ENCODE data around the gene ABHD10.

ABHD10 gene

DNA sequence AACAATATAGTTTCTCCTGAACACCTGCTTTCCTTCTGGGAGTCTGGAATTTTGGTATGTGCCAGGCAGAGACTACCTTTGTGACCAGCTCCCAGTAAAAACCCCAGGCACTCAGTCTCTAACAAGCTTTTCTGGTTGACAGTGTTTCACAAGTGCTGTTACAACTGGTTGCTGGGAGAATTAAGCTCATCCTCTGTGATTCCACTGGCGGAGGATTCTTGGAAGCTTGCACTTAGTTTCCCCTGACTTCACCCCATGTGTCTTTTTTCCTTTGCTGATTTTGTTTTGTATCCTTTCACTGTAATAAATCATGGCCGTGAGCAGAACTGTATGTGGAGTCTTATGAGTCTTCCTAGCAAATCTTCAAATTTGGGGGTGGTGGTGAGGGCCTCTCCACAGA, 14.2 kb downstream of the ABHD10 start:
- TF ChIP-seq CTCF (IDR thresholded peaks at IDR 0.05; ENCODE audit: borderline replicate concordance, extremely low read depth, low read length, poor library complexity, severe bottlenecking) (no peak), EZH2 (IDR thresholded peaks at IDR 0.05; ENCODE audit: borderline replicate concordance, low read depth, low read length, severe bottlenecking) (no peak)
- H3K9me3 ChIP-seq (ENCODE audit: insufficient read depth, low read length, severe bottlenecking), result no peaks in the 10 kb centered on the region

DNA sequence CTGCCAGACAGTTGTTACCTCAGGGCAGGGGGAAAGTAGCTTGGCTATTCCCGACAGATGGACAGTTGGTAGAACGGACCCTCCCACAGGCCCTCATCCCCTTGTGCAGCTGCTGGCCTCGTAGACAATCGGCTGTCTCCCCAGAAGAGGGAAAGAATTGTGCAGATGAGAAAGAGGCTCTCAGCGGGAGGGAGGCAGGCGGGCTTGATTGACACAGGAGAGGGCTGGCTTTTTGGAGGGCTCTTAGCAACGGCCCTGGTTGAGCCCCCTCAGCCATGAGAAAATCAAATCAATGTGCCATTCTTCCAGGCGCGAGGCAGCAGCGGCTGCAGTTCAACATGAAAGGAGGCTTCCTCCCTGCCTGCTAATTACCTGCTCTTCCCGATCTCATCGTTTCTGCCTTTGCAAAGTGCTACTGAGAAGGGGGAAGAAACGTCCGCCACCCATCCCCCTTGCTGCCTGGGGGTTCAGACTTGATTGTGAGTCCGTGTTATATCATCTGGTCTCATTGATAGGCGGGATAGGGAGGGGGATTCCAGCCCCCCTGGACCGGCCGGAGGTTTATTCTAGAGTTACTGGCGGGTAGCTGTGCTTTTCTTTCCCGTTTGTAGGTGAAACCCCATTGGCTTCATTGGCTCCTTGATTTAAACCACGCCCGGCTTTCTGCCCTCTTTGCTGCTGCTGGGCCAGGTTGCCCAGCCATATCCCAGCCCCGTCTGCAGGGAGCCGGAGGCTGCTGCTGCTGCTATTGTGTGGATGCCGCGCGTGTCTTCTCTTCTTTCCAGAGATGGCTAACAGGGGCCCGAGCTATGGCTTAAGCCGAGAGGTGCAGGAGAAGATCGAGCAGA, 20.0 kb downstream of the ABHD10 start, which contains the start of gene TAGLN3:
TSS of gene TAGLN3 (plus strand) at position 287 of the 848 bp plus-strand sequence. CDS start at position 788, 501 bp downstream.
- no peak for TF ChIP-seq CTCF (IDR thresholded peaks at IDR 0.05; ENCODE audit: borderline replicate concordance, extremely low read depth, low read length, poor library complexity, severe bottlenecking)
- no peak for TF ChIP-seq EZH2 (IDR thresholded peaks at IDR 0.05; ENCODE audit: borderline replicate concordance, low read depth, low read length, severe bottlenecking)
- Histone ChIP-seq H2AFZ (ENCODE audit: low read depth, low read length) (no peak within 1 kb of the TSS), H3K9ac (ENCODE audit: low read depth, low read length) (no peak within 1 kb of the TSS), H3K4me1 (ENCODE audit: insufficient read depth, low read length) (no peaks in the 10 kb centered on the region), H3K36me3 (ENCODE audit: insufficient read depth, low read length) (no peaks in the 10 kb centered on the region; the same call in 1 of the 2 replicates), H4K20me1 (ENCODE audit: insufficient read depth, low read length) (no peaks in the 10 kb centered on the region), H3K27ac (ENCODE audit: low read length) (no peak within 1 kb of the TSS), H3K4me3 (ENCODE audit: low read depth in 1 of 2, low read length in 2 of 2) (no peak within 1 kb of the TSS), H3K4me2 (ENCODE audit: insufficient read depth, low read length) (no peak within 1 kb of the TSS), H3K27me3 (ENCODE audit: insufficient read depth, low read length, poor library complexity) (no peaks in the 10 kb centered on the region), H3K79me2 (ENCODE audit: insufficient read depth, low read length) (no peaks in the 10 kb centered on the region), H3K9me3 (ENCODE audit: insufficient read depth, low read length, severe bottlenecking) (no peaks in the 10 kb centered on the region)
- ATAC-seq (ENCODE audit: insufficient read depth, low read depth) (no peak), DNase-seq (no peak)

More for the DNA sequence above, 14.2 kb downstream of the ABHD10 start:
- H3K4me2 ChIP-seq (ENCODE audit: insufficient read depth, low read length), result no peak overlapping the region
- H3K4me1 ChIP-seq (ENCODE audit: insufficient read depth, low read length), result no peaks in the 10 kb centered on the region
- no peak for DNase-seq
- no peak overlapping the region for H2AFZ ChIP-seq (ENCODE audit: low read depth, low read length)
- H3K4me3 ChIP-seq (ENCODE audit: low read depth in 1 of 2, low read length in 2 of 2), result no peak overlapping the region
- no peak overlapping the region for H3K9ac ChIP-seq (ENCODE audit: low read depth, low read length)
- peaks cover 10% of the 10 kb centered on the region for H3K79me2 ChIP-seq (ENCODE audit: insufficient read depth, low read length)
- no peak overlapping the region for H3K27ac ChIP-seq (ENCODE audit: low read length)
- H3K27me3 ChIP-seq (ENCODE audit: insufficient read depth, low read length, poor library complexity), result no peaks in the 10 kb centered on the region
- H4K20me1 ChIP-seq (ENCODE audit: insufficient read depth, low read length), result no peaks in the 10 kb centered on the region
- no peak for ATAC-seq (ENCODE audit: insufficient read depth, low read depth)
- peaks cover 48% of the 10 kb centered on the region for H3K36me3 ChIP-seq (ENCODE audit: insufficient read depth, low read length)

DNA sequence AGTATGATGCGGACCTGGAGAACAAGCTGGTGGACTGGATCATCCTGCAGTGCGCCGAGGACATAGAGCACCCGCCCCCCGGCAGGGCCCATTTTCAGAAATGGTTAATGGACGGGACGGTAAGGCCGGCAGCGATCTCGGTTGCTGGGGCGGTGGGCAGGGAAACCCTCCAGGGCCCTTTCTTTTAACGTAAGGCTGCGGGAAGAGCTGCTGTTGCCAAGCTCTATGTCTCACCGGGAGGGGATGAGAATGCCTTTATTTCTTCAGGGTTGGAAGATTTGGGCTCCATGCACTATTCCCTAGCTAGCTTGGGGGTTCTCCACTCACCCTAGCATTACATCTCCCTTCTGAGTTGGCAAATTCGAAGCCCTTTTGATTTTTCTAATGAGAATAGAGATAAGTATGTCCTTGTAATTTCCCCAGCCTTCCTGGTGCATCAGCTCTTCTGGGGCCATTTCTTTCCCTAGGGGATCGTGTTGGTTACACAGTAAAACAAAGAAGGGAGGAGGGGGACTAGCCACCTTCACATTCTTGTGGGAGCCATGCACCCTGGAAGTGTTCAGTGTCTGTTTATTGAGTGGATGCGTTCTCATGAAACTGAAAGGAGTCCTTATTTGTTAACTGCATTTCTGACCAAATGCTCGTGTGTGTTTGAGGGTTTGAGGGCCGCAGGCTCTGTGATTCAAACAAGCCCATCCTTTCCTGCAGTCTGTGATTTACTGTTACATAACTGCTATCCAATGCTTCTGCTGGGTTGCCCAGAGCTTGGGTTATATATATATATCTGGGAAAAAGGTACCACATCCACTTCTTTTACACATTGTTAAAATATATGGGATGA, 20.9 kb downstream of the ABHD10 start:
- Histone ChIP-seq H3K27ac (ENCODE audit: low read length) (no peak overlapping the region), H3K4me3 (ENCODE audit: low read depth in 1 of 2, low read length in 2 of 2) (no peak overlapping the region), H3K36me3 (ENCODE audit: insufficient read depth, low read length) (no peaks in the 10 kb centered on the region), H3K79me2 (ENCODE audit: insufficient read depth, low read length) (no peaks in the 10 kb centered on the region), H3K4me2 (ENCODE audit: insufficient read depth, low read length) (no peak overlapping the region), H3K9ac (ENCODE audit: low read depth, low read length) (no peak overlapping the region), H3K9me3 (ENCODE audit: insufficient read depth, low read length, severe bottlenecking) (no peaks in the 10 kb centered on the region), H4K20me1 (ENCODE audit: insufficient read depth, low read length) (no peaks in the 10 kb centered on the region), H3K4me1 (ENCODE audit: insufficient read depth, low read length) (no peaks in the 10 kb centered on the region), H2AFZ (ENCODE audit: low read depth, low read length) (no peak overlapping the region), H3K27me3 (ENCODE audit: insufficient read depth, low read length, poor library complexity) (no peaks in the 10 kb centered on the region)
- DNase-seq (no peak), ATAC-seq (ENCODE audit: insufficient read depth, low read depth) (no peak)
- no peak for TF ChIP-seq CTCF (IDR thresholded peaks at IDR 0.05; ENCODE audit: borderline replicate concordance, extremely low read depth, low read length, poor library complexity, severe bottlenecking)
- no peak for TF ChIP-seq EZH2 (IDR thresholded peaks at IDR 0.05; ENCODE audit: borderline replicate concordance, low read depth, low read length, severe bottlenecking)

Measured in DND-41 (cell line).